HG03342 (cell line): Measurements from ENCODE around the gene CHRNB1.

Source experiments
- ATAC-seq: cut with Tn5 transposase; IDR thresholded peaks from one replicate; pipeline ENCODE4 v1.9.1; 2021; ENCODE audit warnings: mild to moderate bottlenecking, moderate library complexity; ENCODE audit not compliant: unreplicated experiment

CHRNB1 gene

GRCh38 chr17:7414837-7415236 lies 30.0 kb upstream of the CHRNB1 start:
- no peak for ATAC-seq

- no peak for ATAC-seq
Measured at GRCh38 chr17:7415784-7416183, 29.1 kb upstream of the CHRNB1 start.

GRCh38 chr17:7416323-7416722 lies 28.5 kb upstream of the CHRNB1 start:
- no peak for ATAC-seq

DNA sequence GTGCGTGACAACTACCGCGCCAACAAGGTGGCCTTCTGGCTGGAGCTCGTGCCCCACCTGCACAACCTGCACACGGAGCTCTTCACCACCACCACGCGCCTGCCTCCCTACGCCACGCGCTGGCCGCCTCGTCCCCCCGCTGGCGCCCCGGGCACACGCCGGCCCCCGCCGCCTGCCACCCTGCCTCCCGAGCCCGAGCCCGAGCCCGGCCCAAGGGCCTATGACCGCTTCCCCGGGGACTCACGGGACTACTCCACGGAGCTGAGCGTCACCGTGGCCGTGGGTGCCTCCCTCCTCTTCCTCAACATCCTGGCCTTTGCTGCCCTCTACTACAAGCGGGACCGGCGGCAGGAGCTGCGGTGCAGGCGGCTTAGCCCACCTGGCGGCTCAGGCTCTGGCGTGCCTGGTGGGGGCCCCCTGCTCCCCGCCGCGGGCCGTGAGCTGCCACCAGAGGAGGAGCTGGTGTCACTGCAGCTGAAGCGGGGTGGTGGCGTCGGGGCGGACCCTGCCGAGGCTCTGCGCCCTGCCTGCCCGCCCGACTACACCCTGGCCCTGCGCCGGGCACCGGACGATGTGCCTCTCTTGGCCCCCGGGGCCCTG lies 27.7 kb upstream of the CHRNB1 start:
- ATAC-seq, result no peak

DNA sequence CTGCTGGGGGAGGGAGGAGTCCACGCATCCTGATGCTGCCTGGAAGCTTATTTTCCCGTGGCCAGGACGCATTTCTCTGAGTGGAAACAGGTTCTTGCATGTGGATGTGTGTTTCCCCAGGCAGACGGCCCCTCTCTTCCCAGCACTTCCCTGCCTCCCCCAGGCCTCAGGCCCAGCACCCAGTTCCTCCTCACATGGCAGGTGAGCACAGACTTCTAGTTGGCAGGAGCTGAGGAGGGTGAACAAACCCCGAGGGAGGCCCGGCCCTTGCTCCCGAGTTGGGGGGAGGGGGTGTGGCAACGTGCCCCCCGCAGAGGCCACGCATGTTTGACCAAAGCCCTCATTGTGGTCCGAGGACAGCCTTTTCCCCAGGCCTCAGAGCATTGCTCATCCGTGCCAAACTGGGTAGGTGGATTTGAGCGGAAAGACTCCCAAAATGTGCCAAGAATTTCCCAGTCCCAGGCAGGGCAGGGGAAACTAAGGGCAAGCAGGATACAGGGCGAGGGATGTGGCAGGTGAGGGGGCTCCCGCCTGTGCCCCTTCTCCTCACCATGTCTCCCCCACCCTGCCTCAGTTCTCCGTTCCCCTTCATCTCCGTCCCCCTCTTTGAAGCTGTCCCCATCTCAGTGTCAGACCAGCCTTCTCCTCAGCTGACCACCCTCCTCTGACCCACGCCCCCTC lies 26.2 kb upstream of the CHRNB1 start:
- ATAC-seq, result no peak

DNA sequence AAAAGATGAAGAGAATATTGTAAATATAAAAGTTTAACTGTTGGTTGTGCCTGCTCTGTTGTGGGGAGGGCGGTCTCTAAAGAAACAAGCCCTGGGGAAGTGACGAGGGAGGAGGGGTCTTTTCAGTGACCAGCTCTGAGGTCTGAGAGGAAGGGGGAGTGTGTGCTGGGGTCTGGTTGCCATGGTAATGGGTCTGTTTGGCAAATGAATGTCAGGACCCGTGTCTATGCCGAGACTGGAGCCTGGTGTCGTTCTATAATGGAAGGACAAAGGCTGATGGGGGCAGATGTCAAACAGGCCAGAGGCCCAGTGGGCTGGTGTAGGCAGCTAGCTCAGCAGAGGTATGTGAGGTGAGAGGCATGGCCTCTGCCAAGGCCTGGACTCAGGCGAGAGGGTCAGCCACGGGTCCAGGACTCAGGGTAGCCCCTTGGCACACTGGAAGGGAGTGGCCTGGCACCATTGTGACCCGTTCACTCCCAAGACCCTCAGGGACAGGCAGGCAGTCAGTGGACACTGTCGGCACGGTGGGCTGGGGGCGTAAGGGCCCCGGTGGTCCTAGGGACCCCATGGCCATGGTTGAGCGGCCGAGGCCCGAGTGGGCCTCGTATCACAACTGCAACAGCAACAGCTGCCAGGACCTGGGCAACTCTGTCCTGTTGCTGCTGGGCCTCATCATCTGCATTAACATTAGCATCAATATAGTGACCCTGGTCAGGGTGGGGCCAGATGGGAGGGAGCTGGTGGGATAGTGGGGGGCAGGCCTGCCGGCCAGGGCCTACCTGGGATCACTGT lies 24.8 kb upstream of the CHRNB1 start, which contains the start of gene SPEM1:
TSS of gene SPEM1 (plus strand) at position 506 of the 792 bp plus-strand sequence. CDS start at position 567, 61 bp downstream.
- ATAC-seq, result no peak

GRCh38 chr17:7421186-7421585 lies 23.7 kb upstream of the CHRNB1 start:
- no peak for ATAC-seq

DNA sequence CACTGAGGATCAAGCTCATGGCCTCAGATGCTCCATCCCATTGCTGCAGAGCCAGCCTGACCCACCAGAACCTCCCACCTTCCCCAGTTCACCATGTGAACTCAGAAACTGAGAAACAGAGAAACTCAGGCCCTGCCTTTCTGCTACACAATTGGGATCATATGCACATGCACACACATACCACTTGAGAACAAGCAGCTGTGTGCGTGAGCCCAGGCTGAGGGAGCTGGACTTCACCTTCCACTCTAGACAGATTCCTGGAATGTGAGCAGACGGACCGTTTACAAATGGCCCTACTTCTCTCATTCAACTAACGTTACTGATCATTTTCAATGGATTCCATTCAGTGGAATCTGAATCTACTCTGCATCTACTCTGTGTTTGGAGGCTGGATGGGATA lies 21.2 kb upstream of the CHRNB1 start:
- no peak for ATAC-seq

DNA sequence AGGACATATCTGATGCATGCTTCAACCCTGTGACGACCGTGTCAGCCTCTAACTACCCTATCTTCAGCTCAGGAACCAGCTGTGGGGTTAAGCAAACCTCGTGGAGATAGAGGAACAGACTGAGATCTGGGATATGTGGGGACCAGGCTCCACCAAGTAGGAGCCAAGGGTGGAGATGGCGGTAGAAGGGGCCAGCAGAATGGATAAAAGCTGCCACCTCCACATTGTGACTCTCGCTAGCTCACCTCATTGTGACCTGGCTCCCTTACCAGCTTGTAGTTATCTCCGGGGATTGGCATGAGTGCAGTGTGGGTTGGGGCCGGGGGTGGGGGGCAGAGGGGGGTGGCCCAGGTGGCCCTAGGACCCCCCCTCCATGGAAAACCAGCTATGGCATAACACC lies 19.5 kb upstream of the CHRNB1 start, which contains the start of gene SPEM2:
TSS of gene SPEM2 (plus strand) at position 301 of the 400 bp plus-strand sequence. CDS start at position 374, 73 bp downstream.
- no peak for ATAC-seq

DNA sequence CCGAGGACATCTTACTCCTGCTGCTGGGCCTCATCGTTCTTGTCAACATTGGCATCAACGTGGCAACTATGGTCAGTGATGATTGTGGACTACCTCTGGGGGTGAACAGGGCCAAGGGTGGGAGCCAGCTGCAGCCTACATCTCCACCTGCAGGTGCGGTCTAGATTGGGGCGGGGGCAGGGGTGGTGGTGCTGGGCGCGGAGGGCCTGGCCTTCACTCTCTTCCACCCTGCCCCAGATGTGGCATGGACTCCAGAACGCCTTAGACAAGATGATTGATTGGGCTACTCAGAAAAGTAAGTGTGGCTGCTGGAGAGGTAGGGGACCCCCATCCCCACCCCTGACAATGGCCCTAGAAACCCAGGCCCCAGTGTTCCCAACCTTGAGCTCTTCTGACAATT lies 19.1 kb upstream of the CHRNB1 start:
- no peak for ATAC-seq

DNA sequence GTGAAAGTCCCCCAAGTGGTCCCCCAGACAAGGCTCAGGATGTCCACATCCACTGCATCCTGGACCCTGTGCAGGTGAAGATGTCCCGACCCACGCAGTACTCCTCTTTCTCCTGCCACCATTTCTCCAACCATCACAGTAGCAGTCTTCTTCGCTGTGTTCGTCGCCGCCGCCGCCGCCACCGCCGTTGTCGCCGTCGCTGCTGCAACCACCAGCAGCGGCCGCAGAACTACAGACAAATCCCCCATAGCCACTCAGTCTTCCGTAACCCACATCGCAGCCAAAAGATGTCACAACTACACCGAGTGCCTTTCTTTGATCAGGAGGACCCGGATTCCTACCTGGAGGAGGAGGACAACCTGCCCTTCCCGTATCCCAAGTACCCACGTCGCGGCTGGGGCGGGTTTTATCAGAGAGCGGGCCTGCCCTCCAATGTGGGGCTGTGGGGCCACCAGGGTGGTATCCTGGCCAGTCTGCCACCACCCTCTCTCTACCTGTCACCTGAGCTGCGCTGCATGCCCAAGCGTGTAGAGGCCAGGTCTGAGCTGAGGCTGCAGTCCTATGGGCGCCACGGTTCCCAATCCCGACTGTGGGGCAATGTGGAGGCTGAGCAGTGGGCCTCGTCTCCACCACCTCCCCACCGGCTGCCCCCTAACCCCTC lies 18.5 kb upstream of the CHRNB1 start:
- no peak for ATAC-seq

- ATAC-seq, result no peak
Measured at GRCh38 chr17:7426896-7427489, 17.9 kb upstream of the CHRNB1 start.

- ATAC-seq, result no peak
Measured at GRCh38 chr17:7427549-7427948, 17.3 kb upstream of the CHRNB1 start.

- no peak for ATAC-seq
Measured at GRCh38 chr17:7428557-7428956, 16.3 kb upstream of the CHRNB1 start, which contains the start of gene SPEM3. Gene SPEM3, plus strand, starts transcription at chr17:7428857. Its CDS starts 46 bp downstream, at chr17:7428903.

GRCh38 chr17:7429722-7430121 lies 15.1 kb upstream of the CHRNB1 start:
- no peak for ATAC-seq

GRCh38 chr17:7431231-7431630 lies 13.6 kb upstream of the CHRNB1 start:
- no peak for ATAC-seq

DNA sequence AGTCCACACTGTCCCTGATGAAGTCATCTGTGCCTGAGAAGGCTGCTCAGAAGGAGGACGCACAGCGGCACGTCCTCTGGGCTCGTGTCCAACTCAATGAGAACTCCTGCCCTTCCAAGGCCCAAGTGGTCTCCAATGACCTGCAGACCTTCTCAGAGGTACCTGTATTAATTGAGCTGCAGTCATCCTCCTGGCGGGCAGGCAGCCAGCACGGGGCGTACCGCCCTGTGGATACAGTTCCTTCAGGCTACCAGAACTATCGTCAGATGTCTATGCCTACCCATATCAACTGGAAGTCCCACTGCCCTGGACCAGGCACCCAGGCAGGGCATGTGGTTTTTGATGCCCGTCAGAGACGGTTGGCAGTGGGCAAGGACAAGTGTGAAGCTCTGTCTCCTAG lies 12.6 kb upstream of the CHRNB1 start:
- no peak for ATAC-seq

DNA sequence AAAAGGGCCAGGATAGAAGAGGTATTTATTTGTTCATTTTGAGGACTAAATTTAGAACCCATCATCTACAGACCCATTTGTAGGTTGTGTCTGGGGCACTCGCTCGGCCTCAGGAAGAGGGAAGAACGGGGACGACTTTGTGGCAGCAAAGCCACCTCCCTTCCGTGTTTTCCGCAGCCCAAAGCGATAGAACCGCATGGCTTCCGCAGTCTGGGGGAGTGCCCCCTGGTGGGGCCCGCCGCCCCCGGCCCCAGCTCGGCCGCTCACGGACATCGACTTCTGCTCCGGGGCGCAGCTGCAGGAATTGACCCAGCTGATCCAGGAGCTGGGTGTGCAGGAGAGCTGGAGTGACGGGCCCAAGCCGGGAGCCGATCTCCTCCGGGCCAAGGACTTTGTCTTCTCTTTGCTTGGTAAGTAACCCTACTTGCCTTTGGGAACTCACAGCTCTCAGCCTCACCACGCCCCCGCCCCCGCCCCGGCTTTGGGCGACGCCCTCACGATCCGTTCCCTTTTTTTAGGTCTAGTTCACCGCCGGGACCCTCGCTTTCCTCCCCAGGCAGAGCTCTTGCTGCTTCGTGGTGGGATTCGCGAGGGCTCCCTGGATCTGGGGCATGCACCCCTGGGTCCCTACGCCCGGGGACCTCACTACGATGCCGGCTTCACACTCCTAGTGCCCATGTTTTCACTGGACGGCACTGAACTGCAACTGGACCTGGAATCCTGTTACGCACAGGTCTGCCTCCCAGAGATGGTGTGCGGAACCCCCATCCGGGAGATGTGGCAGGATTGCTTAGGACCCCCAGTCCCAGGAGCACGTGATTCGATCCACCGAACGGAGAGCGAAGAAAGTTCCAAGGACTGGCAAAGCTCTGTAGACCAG lies 8.9 kb upstream of the CHRNB1 start:
- no peak for ATAC-seq

DNA sequence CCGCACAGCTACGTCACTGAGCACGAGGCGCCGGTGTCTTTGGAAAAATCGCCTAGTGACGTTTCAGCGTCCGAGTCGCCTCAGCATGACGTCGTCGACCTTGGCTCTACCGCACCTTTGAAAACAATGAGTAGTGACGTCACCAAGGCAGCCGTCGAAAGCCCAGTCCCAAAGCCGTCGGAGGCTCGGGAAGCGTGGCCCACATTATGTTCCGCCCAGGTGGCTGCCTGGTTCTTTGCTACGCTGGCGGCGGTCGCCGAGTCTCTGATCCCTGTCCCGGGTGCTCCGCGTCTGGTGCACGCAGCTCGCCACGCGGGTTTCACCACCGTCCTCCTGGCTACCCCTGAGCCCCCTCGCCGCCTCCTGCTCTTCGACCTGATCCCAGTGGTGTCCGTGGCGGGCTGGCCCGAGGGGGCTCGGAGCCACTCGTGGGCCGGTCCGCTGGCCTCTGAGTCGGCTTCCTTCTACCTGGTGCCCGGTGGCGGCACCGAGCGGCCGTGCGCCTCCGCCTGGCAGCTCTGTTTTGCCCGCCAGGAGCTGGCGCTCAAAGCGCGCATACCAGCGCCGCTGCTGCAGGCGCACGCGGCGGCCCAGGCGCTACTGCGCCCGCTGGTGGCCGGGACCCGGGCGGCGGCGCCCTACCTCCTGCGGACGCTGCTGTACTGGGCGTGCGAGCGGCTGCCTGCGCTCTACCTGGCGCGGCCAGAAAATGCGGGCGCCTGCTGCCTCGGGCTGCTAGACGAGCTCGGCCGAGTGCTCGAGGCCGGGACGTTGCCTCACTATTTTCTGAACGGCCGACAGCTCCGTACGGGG lies 8.1 kb upstream of the CHRNB1 start:
- no peak for ATAC-seq
